HG03108 (cell line): ENCODE data around the gene C19orf12.

Source experiments
- ATAC-seq: cut with Tn5 transposase; IDR thresholded peaks from one replicate; pipeline ENCODE4 v1.9.1; 2021; ENCODE audit warnings: moderate library complexity; ENCODE audit not compliant: unreplicated experiment

C19orf12 gene

DNA sequence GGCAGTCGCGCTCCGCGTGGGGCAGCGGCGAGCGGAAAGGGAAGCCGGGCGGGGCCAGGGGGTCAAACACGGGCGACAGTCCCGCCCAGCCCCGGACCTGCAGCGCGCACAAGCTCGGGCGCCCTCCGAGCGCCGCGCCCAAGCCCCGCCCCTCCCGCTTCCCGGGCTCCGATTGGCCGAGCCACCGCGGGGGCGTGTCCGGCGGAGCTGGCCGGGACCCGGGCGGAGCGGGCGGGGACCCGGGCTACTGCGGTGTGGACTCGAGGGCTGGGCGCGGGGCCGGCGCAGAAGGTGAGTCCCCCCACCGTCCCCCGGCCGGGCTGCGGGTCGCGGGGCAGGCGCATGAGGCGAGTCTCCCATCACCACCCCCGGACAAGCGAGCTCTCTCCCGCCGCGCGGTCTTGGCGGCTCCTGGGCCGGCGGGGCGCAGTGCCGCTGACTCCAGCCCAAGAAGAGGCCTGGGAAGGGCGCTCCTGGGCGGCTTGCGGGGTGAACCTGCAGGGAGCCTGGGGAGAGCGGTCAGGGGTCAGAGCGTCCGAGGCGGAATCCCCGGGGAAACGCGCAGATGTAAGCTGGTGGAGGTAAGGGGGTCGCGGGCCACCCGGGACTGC lies 49.7 kb downstream of the C19orf12 start, which contains the start of gene PLEKHF1:
Gene PLEKHF1, plus strand, starts transcription at position 247 of the 611 bp plus-strand sequence. CDS start 8,379 bp downstream, outside the sequence.
- ATAC-seq = peak; percentile 81

DNA sequence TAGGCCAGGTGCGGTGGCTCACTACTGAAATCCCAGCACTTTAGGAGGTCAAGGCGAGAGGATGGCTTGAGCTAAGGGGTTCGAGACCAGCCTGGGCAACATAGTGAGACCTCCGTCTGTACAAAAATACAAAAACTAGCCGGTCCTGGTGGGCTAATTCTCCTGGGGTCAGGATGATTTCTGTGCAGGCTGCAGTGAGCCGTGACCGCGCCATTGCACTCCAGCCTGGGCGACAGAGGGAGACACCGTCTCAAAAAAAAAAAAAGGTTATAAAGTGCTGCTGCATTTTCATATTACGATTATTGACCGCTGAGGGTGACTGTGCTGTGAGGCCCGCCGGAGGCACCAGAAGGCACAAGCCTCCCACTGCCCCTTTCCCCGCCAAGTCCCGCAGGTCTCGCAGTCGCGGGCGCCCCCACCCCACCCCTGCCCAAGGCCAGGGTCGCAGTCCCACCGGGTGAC lies 50.3 kb downstream of the C19orf12 start:
- ATAC-seq = no peak

DNA sequence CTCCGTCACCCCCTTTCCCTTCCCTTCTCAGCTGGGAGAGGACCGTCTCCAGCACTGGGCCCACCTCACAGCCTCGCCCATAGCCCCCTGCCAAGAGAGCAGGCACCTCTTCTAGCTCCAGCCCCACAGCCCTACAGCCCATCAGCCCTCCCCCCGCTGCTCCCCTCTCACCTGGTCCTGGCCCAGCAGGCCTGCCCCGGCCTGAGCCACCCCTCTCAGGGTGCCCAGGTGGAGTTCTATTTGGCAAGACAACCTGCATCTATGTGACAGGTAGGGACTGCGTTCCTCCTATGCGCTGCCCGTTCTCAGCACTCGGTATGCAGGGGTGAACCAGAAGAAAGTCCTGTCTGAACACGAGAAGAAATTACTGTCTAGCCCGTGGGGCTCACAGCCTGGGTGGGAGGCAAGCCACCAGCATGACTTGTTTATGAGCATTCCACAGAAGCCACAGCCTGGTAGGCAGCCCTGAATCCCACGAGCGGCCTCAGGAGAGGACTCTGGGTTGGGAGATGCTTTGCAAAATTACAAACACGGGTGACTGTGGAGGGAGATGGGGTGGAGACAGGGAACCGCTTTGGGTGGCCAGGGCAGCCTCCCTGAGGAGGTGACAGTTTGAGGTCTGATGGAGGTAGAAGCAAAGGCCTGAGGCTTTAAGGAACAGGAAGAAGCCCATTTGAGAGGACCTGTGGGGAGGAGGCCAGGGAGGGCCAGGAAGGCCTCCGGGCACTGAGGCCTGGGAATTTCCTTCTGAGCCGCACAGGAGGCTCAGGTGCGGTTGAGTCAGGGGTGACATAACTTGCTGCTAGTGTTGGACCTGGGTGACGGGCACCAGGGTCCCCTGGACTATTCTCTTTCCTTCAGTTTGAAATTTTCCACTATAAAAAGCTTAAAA lies 51.0 kb downstream of the C19orf12 start:
- ATAC-seq = no peak

DNA sequence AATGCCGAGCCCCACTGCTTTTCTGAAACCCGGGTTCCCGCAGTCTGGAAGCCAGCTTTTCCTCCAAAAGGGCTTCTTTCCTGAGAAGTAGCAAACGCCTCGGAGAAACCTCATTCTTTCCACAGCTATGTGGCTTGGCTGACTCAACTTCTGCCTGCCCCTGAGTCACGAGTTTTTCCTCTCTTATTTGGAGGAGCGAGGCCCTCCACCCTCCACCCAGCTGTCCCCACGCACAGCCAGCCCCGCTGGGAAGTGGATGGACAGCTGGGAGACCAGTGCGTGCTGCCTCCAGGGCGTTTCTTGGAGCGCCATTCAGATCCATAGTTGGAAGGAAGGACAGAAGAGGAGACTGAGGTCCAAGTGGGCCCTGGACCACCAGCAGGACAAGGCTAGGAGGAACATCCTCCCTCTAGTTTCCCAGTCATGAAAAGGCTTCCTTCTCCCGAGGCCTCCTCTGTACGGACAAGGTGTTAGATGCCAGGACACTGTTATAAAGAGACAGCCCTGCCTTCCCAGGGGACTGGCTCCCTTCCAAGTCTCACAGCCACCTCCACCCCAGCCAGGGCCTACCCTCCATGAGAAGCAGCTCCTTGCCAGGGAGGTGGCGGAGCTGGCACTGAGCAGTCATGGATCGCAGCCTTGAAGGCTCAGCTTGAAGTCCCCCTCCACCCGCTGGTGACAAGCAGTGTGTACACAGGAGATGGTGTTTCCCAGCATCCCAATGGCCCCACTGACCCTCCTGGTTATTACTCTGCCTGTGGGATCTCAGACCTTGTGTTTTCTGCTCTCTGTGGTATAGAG lies 52.3 kb downstream of the C19orf12 start:
- ATAC-seq = no peak

DNA sequence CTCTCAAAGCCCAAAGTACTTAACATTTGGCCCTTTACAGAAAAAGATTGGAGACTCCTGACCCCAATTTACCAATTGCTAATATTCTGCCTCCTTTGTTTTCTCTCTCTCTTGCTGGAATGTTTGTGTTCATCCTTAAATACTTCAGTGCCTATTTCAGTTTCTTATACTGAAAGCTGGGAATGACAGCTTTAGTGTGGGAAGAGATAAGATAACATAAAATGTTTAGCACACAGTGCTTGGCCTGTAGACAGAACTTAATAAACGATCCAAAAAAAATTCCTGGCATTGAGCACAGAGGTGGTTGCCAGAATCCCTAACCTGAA lies 52.8 kb downstream of the C19orf12 start:
- no peak for ATAC-seq

DNA sequence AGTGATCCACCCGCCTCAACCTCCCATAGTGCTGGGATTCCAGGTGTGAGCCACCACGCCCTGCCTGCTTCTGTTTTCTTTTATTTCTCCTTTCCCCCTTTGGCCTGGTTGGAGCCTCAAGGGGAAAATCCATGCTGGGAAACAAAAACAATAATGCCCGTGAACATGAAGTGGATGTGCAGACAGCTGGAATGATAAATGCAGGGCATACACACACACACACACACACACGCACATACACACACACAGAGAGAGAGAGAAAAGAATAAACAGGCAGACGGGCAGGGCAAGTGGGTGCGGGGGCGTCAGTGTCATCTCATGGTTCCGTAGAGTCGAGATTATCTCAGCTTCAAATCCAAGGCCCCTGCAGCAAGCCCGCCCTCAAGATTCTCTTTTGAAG lies 54.2 kb downstream of the C19orf12 start:
- ATAC-seq = no peak

DNA sequence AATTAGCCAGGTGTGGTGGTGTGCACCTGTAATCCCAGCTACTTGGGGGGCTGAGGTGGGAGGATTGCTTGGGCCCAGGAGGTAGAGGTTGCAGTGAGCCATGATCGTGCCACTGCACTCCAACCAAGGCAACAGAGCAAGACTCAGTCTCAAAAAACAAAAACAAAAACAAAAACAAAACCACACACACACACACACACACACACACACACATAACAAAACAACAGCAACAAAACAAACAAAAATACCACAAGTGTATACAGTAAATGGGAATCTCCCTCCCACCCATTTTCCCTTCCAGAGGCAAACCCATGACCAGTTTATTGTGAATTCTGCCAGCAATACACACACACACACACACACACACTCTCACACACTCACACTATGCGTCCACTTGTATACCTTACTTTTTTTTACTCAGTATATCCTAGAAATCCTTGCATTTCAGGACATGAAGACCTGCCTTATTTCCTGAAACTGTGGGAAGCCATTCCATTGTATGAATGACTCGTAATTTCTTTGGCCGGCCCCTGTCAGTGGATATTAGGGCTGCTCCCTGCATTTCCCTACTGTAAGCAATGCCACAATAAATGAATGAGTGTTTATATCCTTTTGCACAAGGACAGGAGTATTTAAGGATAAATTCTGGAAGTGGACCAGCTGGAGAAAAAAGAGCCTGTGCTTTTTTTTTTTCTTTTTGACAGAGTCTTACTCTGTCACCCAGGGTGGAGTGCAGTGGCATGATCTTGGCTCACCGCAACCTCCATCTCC lies 56.7 kb downstream of the C19orf12 start:
- no peak for ATAC-seq

DNA sequence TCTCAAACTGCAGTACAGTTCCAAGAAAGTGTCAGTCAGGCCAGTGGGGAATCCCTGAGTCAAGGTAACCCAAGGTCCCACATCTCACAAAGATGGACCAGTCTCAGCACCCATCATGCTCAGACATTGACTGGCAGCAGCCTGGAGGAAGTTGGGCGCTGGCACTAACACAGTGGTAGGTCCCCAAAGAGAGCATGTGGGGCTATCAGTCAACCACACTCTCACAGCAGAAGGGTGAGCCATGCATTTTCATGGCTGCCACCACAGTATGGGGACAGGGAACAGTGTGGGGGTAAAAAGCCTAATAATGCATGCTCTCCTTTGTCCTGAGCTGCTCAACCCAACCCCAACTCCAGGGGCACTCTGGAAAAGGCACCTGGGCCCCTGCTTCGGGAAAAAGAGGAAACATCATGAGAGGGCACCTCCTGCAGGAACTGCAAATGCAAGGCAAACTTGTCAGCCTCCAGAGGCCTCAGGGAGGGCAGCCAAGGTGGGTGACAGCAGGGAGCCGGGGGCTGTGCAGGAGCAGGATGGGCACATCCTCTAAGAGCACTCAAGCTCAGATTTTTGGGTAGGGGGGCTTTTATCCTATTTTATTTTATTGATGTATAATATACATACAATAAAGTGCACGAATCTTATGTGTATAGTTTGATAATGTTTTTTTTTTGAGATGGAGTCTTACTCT lies 59.3 kb downstream of the C19orf12 start:
- ATAC-seq = no peak

DNA sequence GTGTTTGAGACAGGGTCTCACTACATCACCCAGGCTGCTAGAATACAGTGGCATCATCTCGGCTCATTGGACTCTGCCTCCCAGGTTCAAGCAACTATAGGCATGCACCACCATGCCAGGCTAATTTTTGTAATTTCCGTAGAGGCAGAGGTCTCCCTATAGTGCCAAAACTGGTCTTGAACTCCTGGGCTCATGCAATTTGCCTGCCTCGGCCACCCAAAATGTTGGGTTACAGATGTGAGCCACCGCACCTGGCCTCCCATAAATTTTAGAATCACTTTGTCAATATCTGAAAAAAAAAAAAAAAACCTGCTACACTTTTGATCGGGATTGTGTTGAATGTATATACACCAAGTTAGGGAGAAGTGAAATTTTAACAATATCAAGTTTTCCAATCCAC lies 61.7 kb downstream of the C19orf12 start:
- ATAC-seq = no peak

DNA sequence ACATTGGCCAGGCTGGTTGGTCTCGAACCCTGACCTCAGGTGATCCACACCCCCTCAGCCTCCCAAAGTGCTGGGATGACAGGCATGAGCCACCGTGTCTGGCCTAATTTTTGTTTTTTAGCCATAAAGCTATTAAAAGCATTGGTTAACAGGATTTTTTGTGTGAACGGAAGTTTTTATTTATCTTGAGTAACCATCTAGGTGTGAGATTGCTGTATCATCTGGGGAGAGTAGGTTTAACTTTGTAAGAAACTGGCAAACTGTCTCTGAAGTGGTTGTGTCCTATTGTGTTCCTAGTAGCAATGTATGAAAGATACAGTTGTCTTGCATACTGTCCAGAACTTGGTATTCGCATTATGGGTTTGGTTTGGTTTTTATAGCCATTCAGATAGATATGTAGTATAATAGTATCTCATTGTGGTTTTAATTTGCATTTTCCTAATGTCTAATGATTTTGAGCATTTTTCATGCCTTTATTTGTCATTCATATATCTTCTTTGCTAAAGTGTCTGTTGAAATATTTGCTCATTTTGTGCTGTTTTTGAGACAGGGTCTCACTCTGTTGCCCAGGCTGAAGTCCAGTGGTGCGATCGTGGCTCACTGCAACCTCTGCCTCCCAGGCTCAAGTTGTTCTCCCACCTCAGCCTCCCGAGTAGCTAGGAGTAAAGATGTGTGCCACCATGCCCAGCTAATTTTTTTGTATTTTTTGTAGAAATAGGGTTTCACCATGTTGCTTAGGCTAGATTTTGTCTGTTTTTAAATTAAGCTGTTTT lies 63.3 kb downstream of the C19orf12 start:
- no peak for ATAC-seq

DNA sequence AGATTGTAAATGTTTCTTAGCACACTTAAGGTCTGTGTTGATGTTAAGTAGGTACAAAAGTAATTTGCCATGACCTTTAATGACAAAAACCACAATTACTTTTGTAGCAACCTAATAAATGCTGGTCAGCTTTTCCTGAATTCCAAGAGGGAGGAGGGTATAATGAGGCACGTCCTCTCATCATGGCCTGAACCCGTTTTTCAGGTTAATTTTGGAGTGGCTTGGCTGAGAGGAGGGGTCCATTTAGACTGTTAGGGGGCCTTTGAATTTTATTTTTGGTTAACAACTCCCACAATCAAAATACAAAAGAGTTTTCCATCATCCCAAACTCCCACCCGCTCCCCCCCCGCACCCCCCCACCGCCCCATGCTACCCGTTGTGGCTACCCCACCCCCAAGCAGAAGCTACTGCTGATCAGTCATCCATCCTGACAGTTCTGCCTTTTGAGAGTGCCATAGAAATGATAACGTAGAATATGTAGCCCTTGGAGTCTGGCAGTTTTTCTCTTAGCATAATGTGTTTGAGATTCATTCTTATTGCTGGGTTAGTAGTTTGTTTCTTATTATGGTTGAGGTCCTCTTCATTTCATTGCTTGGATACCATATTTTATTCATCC lies 64.2 kb downstream of the C19orf12 start:
- ATAC-seq = no peak
